Neural cell (in vitro differentiated cells): Measurements from ENCODE around the gene MYF6. TPM values are rescaled to one million over a fixed set of nuclear protein-coding genes. Genes with fewer than 3 reads are reported as not detected.

Source experiments
- H2AFZ ChIP-seq: fragments of 200-600, 300-800 bp; sonication (generic), shearing (Covaris generic); 2 replicates; pipeline ENCODE4 v1.6.0; 2014; ENCODE audit warnings: low read depth, mild to moderate bottlenecking, antibody characterized with exemption, low read length, moderate library complexity
- H3F3A ChIP-seq: fragments of 200-600 bp; shearing (Covaris generic); 2 replicates; pipeline ENCODE4 v1.6.1; 2016; ENCODE audit warnings: mild to moderate bottlenecking, moderate library complexity, mixed read lengths, antibody characterized with exemption, low read length; ENCODE audit not compliant: insufficient read depth, poor library complexity, severe bottlenecking
- H3K27ac ChIP-seq: fragments of 200-600, 300-800 bp; sonication (generic), shearing (Covaris generic); 2 replicates; pipeline ENCODE4 v1.5.1; 2014; ENCODE audit warnings: mild to moderate bottlenecking, low read length, moderate library complexity
- H3K27me3 ChIP-seq: fragments of 300-800, 200-600 bp; sonication (generic), shearing (Covaris generic); 2 replicates; pipeline ENCODE4 v1.6.0; 2014; ENCODE audit warnings: mild to moderate bottlenecking, low read depth, low read length, moderate library complexity; ENCODE audit not compliant: insufficient read depth
- H3K36me3 ChIP-seq: fragments of 300-800, 200-600 bp; sonication (generic), shearing (Covaris generic); 2 replicates; pipeline ENCODE4 v1.5.1; 2014; ENCODE audit warnings: mild to moderate bottlenecking, antibody characterized with exemption, low read length, moderate library complexity; ENCODE audit not compliant: insufficient read depth
- H3K4me2 ChIP-seq: fragments of 300-800, 200-600 bp; sonication (generic), shearing (Covaris generic); 2 replicates; pipeline ENCODE4 v1.6.0; 2014; ENCODE audit warnings: mild to moderate bottlenecking, low read length
- H3K4me3 ChIP-seq: fragments of 300-800, 200-600 bp; sonication (generic), shearing (Covaris generic); 2 replicates; pipeline ENCODE4 v1.5.1; 2014; ENCODE audit warnings: mild to moderate bottlenecking, low read length, moderate library complexity
- H3K79me2 ChIP-seq: fragments of 200-600 bp; shearing (Covaris generic); replicated peaks from 2 replicates; pipeline ENCODE4 v1.6.0; 2014; ENCODE audit warnings: mild to moderate bottlenecking, low read length, moderate library complexity; ENCODE audit not compliant: insufficient read depth
- H3K9ac ChIP-seq: fragments of 300-800, 200-600 bp; sonication (generic), shearing (Covaris generic); 2 replicates; pipeline ENCODE4 v1.6.1; 2016; ENCODE audit warnings: mild to moderate bottlenecking, low read length, mixed read lengths
- H3K9me2 ChIP-seq: fragments of 200-600 bp; shearing (Covaris generic); 2 replicates; pipeline ENCODE4 v1.6.1; 2016; ENCODE audit warnings: mild to moderate bottlenecking, low read length, mixed read lengths; ENCODE audit not compliant: insufficient read depth
- H3K9me3 ChIP-seq: fragments of 200-600, 300-800 bp; sonication (generic), shearing (Covaris generic); 2 replicates; pipeline ENCODE4 v1.6.1; 2016; ENCODE audit warnings: mild to moderate bottlenecking, mixed run types, low read length, moderate library complexity, mixed read lengths
- H4K20me1 ChIP-seq: fragments of 200-600 bp; shearing (Covaris generic); 2 replicates; pipeline ENCODE4 v1.6.1; 2016; ENCODE audit warnings: mild to moderate bottlenecking, mixed run types; ENCODE audit not compliant: insufficient read depth
- CTCF ChIP-seq: fragments of 450-650 bp; IDR thresholded peaks from 2 replicates; pipeline ENCODE4 v1.5.1; 2014; ENCODE audit warnings: antibody characterized with exemption, mild to moderate bottlenecking, moderate library complexity; ENCODE audit not compliant: poor library complexity, severe bottlenecking
- EP300 ChIP-seq: fragments of 450-650 bp; conservative IDR thresholded peaks from 2 replicates; pipeline ENCODE4 v1.6.1; 2014; ENCODE audit warnings: antibody characterized with exemption, mild to moderate bottlenecking, moderate library complexity; ENCODE audit not compliant: poor library complexity, severe bottlenecking
- EZH2 ChIP-seq: fragments of 200-600, 300-800 bp; shearing (Covaris generic), sonication (generic); IDR thresholded peaks from 2 replicates; pipeline ENCODE4 v1.6.1; 2014; ENCODE audit warnings: antibody characterized with exemption, low read length, borderline replicate concordance, mild to moderate bottlenecking; ENCODE audit not compliant: insufficient read depth, poor library complexity, severe bottlenecking
- MXI1 ChIP-seq: fragments of 450-650 bp; conservative IDR thresholded peaks from 2 replicates; pipeline ENCODE4 v1.6.1; 2014; ENCODE audit warnings: antibody characterized with exemption, mild to moderate bottlenecking; ENCODE audit not compliant: poor library complexity, severe bottlenecking
- POLR2AphosphoS5 ChIP-seq: IDR thresholded peaks from 2 replicates; pipeline ENCODE4 v1.6.1; 2012
- RAD21 ChIP-seq: fragments of 450-650 bp; conservative IDR thresholded peaks from 2 replicates; pipeline ENCODE4 v1.6.1; 2014; ENCODE audit warnings: antibody characterized with exemption, mild to moderate bottlenecking, moderate library complexity
- SMC3 ChIP-seq: fragments of 450-650 bp; conservative IDR thresholded peaks from 2 replicates; pipeline ENCODE4 v1.6.1; 2014; ENCODE audit warnings: antibody characterized with exemption, mild to moderate bottlenecking, moderate library complexity; ENCODE audit not compliant: poor library complexity
- TAF1 ChIP-seq: IDR thresholded peaks from 2 replicates; pipeline ENCODE4 v1.6.1; 2012; ENCODE audit warnings: low read depth
- polyA plus RNA-seq: library from polyadenylated mRNA; depleted of rRNA; stranded (reverse); fragments of >200 nt; gene quantifications from 2 replicates; pipeline ENCODE4 v1.2.3, GENCODE V29; 2014
- TF ChIP-seq, protein P1 (sequence below): IDR thresholded peaks from 2 replicates; pipeline ENCODE4 v1.6.1; 2012; ENCODE audit warnings: borderline replicate concordance

The MYF6 gene
- polyA plus RNA-seq, 1 donor from 2014 or later = not detected

- no peak overlapping the region for H3K9ac ChIP-seq
- no peaks in the 10 kb centered on the region for H3K36me3 ChIP-seq
- H2AFZ ChIP-seq = no peak overlapping the region
- no peaks in the 10 kb centered on the region for H3K79me2 ChIP-seq
- no peak overlapping the region for H3K4me3 ChIP-seq
- H3K9me3 ChIP-seq = no peaks in the 10 kb centered on the region
- TF ChIP-seq EZH2 (no peak), SMC3 (no peak), CTCF (no peak), EP300 (no peak), POLR2AphosphoS5 (no peak), TAF1 (no peak), MXI1 (no peak), RAD21 (no peak)
- TF ChIP-seq, protein P1, sequence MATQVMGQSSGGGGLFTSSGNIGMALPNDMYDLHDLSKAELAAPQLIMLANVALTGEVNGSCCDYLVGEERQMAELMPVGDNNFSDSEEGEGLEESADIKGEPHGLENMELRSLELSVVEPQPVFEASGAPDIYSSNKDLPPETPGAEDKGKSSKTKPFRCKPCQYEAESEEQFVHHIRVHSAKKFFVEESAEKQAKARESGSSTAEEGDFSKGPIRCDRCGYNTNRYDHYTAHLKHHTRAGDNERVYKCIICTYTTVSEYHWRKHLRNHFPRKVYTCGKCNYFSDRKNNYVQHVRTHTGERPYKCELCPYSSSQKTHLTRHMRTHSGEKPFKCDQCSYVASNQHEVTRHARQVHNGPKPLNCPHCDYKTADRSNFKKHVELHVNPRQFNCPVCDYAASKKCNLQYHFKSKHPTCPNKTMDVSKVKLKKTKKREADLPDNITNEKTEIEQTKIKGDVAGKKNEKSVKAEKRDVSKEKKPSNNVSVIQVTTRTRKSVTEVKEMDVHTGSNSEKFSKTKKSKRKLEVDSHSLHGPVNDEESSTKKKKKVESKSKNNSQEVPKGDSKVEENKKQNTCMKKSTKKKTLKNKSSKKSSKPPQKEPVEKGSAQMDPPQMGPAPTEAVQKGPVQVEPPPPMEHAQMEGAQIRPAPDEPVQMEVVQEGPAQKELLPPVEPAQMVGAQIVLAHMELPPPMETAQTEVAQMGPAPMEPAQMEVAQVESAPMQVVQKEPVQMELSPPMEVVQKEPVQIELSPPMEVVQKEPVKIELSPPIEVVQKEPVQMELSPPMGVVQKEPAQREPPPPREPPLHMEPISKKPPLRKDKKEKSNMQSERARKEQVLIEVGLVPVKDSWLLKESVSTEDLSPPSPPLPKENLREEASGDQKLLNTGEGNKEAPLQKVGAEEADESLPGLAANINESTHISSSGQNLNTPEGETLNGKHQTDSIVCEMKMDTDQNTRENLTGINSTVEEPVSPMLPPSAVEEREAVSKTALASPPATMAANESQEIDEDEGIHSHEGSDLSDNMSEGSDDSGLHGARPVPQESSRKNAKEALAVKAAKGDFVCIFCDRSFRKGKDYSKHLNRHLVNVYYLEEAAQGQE = no peak
- H3K4me2 ChIP-seq = no peak overlapping the region
- no peaks in the 10 kb centered on the region for H3K27me3 ChIP-seq
- no peaks in the 10 kb centered on the region for H3K9me2 ChIP-seq
- no peaks in the 10 kb centered on the region for H4K20me1 ChIP-seq
- no peak overlapping the region for H3K27ac ChIP-seq
- H3F3A ChIP-seq = no peaks in the 10 kb centered on the region
These were observed 26.1 kb upstream of the MYF6 start for GRCh38 chr12:80681287-80681686.

DNA sequence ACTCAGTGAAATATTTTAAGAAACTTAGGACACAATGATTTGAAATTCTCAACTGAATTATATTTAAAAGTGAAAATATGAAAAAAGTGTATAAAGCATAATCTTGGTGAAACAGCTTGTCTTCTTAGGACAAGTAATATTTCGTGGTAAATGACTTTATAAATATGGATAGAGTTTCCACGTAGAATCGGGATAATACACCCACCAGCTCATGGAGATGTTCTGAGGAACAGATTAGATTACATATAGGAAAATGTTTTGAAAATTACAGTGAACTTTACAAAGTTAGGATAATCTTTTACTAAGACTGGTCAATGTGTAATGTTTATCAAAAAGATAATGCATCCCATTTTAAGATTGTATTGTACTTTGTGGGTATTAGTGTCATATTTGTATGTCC, 25.6 kb upstream of the MYF6 start:
- H3K27ac ChIP-seq = no peak overlapping the region
- no peaks in the 10 kb centered on the region for H3K79me2 ChIP-seq
- H3K4me2 ChIP-seq = no peak overlapping the region
- no peak for TF ChIP-seq RAD21
- TF ChIP-seq, protein P1 = no peak
- no peak for TF ChIP-seq EZH2
- no peak for TF ChIP-seq CTCF
- no peak for TF ChIP-seq EP300
- no peak for TF ChIP-seq TAF1
- TF ChIP-seq POLR2AphosphoS5 = no peak
- no peak for TF ChIP-seq MXI1
- TF ChIP-seq SMC3 = no peak
- H3F3A ChIP-seq = no peaks in the 10 kb centered on the region
- no peak overlapping the region for H3K9ac ChIP-seq
- no peaks in the 10 kb centered on the region for H3K36me3 ChIP-seq
- no peak overlapping the region for H3K4me3 ChIP-seq
- no peaks in the 10 kb centered on the region for H3K27me3 ChIP-seq
- no peak overlapping the region for H2AFZ ChIP-seq
- H3K9me2 ChIP-seq = no peaks in the 10 kb centered on the region
- no peaks in the 10 kb centered on the region for H3K9me3 ChIP-seq
- H4K20me1 ChIP-seq = no peaks in the 10 kb centered on the region
